DMS 273 (cell line): Measurements from ENCODE around the gene IP6K3.

Experiments used
- DNase-seq: peaks from one replicate; lab custom pipeline; 2025; ENCODE audit not compliant: unreplicated experiment; lab: John Stamatoyannopoulos, UW

Gene IP6K3

DNA sequence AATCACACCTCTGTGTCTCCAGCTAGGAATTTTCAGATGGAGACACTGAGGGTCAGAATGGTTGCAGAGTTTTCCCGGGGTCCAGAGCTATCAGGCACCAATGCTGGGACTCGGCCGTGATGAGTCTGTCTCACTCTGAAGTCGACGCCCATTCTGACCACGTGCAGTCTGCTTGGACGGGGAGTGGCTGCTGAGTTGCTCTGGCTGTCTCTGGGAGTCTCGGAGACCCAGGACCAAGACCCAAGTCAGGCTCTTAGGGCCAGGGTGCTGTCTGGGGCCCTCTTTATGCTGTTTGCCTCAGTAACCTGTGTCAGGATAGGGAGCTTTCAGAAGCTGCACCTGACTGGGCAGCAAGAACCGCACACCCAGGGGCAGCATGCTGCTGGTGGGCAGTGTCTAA, 4.6 kb downstream of the IP6K3 start:
- DNase-seq, result no peak

GRCh38 chr6:33740794-33741193, 5.9 kb downstream of the IP6K3 start:
- DNase-seq, result peak; percentile 38

DNA sequence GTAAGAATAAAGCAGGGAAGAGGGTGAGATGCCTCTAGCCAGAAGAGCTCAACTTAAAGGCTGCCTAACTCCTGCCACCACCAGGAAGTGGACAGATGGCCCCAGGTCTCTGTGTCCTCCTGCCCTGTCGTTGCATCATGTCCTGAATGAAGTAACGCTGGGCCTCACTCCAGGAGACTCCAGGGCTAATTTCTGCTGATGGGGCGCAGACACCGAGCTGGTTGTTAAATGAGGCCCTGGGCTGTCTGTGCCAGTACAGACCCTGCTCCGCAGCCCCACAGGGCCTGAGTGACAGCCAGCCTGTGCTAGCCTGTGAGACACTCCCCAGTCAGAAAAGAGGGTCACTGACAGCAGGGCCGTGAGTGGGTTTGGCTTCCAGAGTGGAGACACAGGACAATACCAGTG, 6.5 kb downstream of the IP6K3 start:
- DNase-seq, result peak; percentile 79

- no peak for DNase-seq
Observed at GRCh38 chr6:33739571-33739970, 7.1 kb downstream of the IP6K3 start.

- DNase-seq, result no peak
Observed at GRCh38 chr6:33738879-33739278, 7.8 kb downstream of the IP6K3 start.

- no peak for DNase-seq
Observed at GRCh38 chr6:33738153-33738552, 8.6 kb downstream of the IP6K3 start.

GRCh38 chr6:33737267-33738026, 9.3 kb downstream of the IP6K3 start:
- DNase-seq, result no peak

DNA sequence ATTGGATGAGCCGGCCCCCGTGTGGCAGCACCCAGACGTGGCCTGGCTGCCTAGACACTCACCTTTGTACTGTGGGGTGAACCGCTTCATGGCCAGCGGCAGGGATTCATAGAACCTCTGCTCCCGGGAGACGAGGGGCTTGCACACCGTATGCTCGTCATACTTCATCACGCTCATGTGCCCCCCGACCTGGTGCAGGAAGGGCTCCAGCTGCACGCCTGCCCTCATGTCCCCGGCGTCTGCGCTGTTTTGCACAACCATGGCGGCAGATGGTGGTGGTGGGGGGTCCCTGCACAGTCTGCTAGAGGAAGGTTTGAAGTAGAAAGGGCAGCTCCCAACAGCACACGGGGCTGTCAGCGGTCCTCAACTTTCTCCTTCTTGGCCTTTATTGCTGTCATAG, 11.5 kb downstream of the IP6K3 start:
- DNase-seq, result no peak

DNA sequence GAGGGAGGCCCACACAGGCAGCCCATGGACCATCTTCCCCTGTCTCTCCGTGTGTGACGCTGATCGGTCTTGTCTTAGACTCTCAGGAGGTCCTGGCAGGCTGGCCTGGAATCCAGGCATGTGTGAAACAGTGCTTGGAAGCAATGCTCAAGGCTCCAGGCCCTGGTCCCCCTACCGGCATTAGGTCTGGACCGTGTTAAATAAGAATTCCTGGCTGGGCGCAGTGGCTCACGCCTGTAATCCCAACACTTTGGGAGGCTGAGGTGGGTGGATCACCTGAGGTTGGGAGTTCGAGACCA, 13.0 kb downstream of the IP6K3 start:
- DNase-seq, result no peak

GRCh38 chr6:33732817-33733708, 13.6 kb downstream of the IP6K3 start:
- no peak for DNase-seq

GRCh38 chr6:33732385-33732784, 14.3 kb downstream of the IP6K3 start:
- no peak for DNase-seq

- no peak for DNase-seq
Observed at GRCh38 chr6:33731751-33732282, 14.9 kb downstream of the IP6K3 start.

DNA sequence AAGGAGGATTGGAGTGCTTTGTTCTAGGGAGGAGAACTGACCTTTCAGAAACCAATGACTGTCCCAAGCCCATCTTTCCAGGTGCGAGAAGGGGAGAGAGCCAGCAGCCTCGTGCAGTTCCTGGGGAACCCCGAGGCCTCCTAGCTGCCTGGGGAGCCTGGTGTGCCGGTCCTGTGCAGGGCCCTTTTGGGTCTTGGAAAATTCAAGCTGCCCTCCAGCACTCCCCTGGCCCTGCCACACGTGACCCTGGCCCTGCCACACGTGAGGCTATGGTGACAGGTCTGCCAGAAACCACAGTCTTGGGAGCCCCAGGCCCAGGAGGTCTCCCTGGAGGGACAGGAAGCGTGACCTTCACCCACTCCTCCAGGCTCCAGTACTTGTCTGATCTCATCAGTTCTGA, 15.7 kb downstream of the IP6K3 start:
- no peak for DNase-seq

GRCh38 chr6:33730611-33731010, 16.1 kb downstream of the IP6K3 start:
- DNase-seq, result no peak

GRCh38 chr6:33729059-33729458, 17.6 kb downstream of the IP6K3 start:
- DNase-seq, result no peak

GRCh38 chr6:33728438-33728837, 18.3 kb downstream of the IP6K3 start:
- no peak for DNase-seq

DNA sequence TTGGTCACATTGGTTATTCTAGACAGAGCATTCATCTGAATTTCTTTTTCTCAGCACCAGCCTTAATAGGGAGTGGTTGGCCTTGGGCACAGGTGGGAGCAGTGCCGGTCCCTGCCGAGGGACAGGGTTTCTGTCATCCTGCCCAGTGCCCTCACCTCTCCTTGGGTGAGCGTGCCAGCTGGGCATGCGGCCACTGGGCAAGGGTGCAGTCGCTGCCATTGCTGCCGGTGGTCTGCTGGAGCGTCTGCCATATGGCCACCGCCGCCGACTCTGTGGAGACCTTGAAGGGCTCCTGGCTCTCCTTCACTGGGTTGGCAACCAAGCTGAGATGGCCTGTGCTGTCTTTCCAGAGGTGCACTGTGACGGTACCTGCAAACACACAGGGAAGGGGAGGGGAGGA, 18.8 kb downstream of the IP6K3 start:
- DNase-seq, result no peak

GRCh38 chr6:33727126-33727525, 19.6 kb downstream of the IP6K3 start:
- DNase-seq, result no peak

GRCh38 chr6:33726696-33727095, 20.0 kb downstream of the IP6K3 start:
- DNase-seq, result no peak

GRCh38 chr6:33725891-33726673, 20.6 kb downstream of the IP6K3 start:
- no peak for DNase-seq

- DNase-seq, result no peak
Observed at GRCh38 chr6:33725222-33725621, 21.5 kb downstream of the IP6K3 start.
